HepG2 (cell line): ENCODE data around the gene OBSL1. TPM values are rescaled to one million over a fixed set of nuclear protein-coding genes. Genes with fewer than 3 reads are reported as not detected.

Experiments
- ARID2 ChIP-seq: sonication (generic); formaldehyde crosslinking; IDR thresholded peaks from 2 replicates; pipeline ENCODE4 v1.8.1; 2022; ENCODE audit warnings: mild to moderate bottlenecking, missing genetic modification reagents, borderline replicate concordance
- ARNTL ChIP-seq: sonication (generic); formaldehyde crosslinking; IDR thresholded peaks from 2 replicates; pipeline ENCODE4 v1.4.0; 2020; ENCODE audit warnings: mild to moderate bottlenecking, missing genetic modification reagents
- BRD4 ChIP-seq: sonication (generic); formaldehyde crosslinking; IDR thresholded peaks from 2 replicates; pipeline ENCODE4 v1.4.0; 2020; ENCODE audit warnings: missing genetic modification reagents
- CBX2 ChIP-seq, 2 experiments: fragments of 200-600 bp in 1 of 2; sonication (generic); formaldehyde crosslinking in 1 of 2; IDR thresholded peaks; 2 replicates each; pipeline versions ENCODE4 v1.7.0 to v1.8.1; 2018 to 2022; ENCODE audit warnings: low read depth in 2 of 2, low read length in 1 of 2, mild to moderate bottlenecking in 1 of 2, missing genetic modification reagents in 1 of 2
- EED ChIP-seq: sonication (generic); formaldehyde crosslinking; IDR thresholded peaks from 2 replicates; pipeline ENCODE4 v1.5.0; 2020; ENCODE audit warnings: mild to moderate bottlenecking, missing genetic modification reagents
- JUNB ChIP-seq: sonication (generic); formaldehyde crosslinking; IDR thresholded peaks from 2 replicates; pipeline ENCODE4 v1.8.0; 2022; ENCODE audit warnings: missing genetic modification reagents, mild to moderate bottlenecking, borderline replicate concordance
- KAT2B ChIP-seq: fragments of 150-350 bp; IDR thresholded peaks from 2 replicates; pipeline ENCODE4 v1.6.1; 2014; ENCODE audit warnings: low read depth, low read length, borderline replicate concordance
- MEF2D ChIP-seq: sonication (generic); formaldehyde crosslinking; IDR thresholded peaks from 2 replicates; pipeline ENCODE4 v1.5.1; 2020; ENCODE audit warnings: mild to moderate bottlenecking, missing genetic modification reagents
- NFATC3 ChIP-seq: sonication (generic); formaldehyde crosslinking; IDR thresholded peaks from 2 replicates; pipeline ENCODE4 v1.5.1; 2020; ENCODE audit warnings: mild to moderate bottlenecking, missing genetic modification reagents
- PITX1 ChIP-seq: sonication (generic); formaldehyde crosslinking; IDR thresholded peaks from 2 replicates; pipeline ENCODE4 v1.5.1; 2020; ENCODE audit warnings: mild to moderate bottlenecking, missing genetic modification reagents
- ZNF619 ChIP-seq: sonication (generic); formaldehyde crosslinking; IDR thresholded peaks from 2 replicates; pipeline ENCODE4 v1.4.0; 2020; ENCODE audit warnings: mild to moderate bottlenecking, missing genetic modification reagents
- polyA plus RNA-seq, 8 experiments: library from polyadenylated mRNA; depleted of rRNA in 3 of 8; stranded (reverse) in 7 of 8; unstranded in 1 of 8; fragments of >200 nt; fragmentation: Illumina TruSeq in 4 of 8; extraction: Trizol in 4 of 8; gene quantifications; 2 replicates each; pipeline versions ENCODE4 v1.2.1 to v1.2.3, GENCODE V29; 2011 to 2016; ENCODE audit warnings: low read depth in 4 of 8, missing spikeins in 1 of 8, mixed read lengths in 1 of 8; ENCODE audit not compliant: insufficient read depth in 1 of 8
- total RNA-seq, 5 experiments: library from RNA; depleted of rRNA; stranded (reverse); fragments of >200 nt; fragmentation: Illumina TruSeq; extraction: Trizol; gene quantifications; 2 replicates each; pipeline ENCODE4 v1.2.3, GENCODE V29; 2016; ENCODE audit warnings: low read depth in 1 of 5
- TF ChIP-seq, protein P1 (sequence below): sonication (generic); formaldehyde crosslinking; IDR thresholded peaks from 2 replicates; pipeline ENCODE4 v1.8.1; 2023; ENCODE audit warnings: missing genetic modification reagents, inconsistent platforms, borderline replicate concordance
- TF ChIP-seq, protein P2 (sequence below), 2 experiments: sonication (generic) in 1 of 2; formaldehyde crosslinking in 1 of 2; IDR thresholded peaks; 2 replicates each; pipeline versions ENCODE4 v1.4.0 to v1.6.1; 2016 to 2020; ENCODE audit warnings: borderline replicate concordance in 1 of 2, low read depth in 1 of 2, mild to moderate bottlenecking in 1 of 2, missing genetic modification reagents in 1 of 2
- TF ChIP-seq, protein P3 (sequence below): sonication (generic); formaldehyde crosslinking; IDR thresholded peaks from 2 replicates; pipeline ENCODE4 v1.4.0; 2020; ENCODE audit warnings: missing genetic modification reagents, low read depth, mild to moderate bottlenecking, borderline replicate concordance
- TF ChIP-seq, protein P4 (sequence below): IDR thresholded peaks from 2 replicates; pipeline ENCODE4 v1.6.1; 2016; ENCODE audit warnings: control low read depth
- TF ChIP-seq, protein P5 (sequence below): sonication (generic); formaldehyde crosslinking; IDR thresholded peaks from 2 replicates; pipeline ENCODE4 v1.5.1; 2020; ENCODE audit warnings: mild to moderate bottlenecking, moderate library complexity, missing genetic modification reagents

The OBSL1 gene
- total and polyA plus RNA-seq, 2 of the 13 experiments (the other 11 are each of a cell fraction or from before 2014, with no cell fraction given) = 86.7 to 218 TPM

DNA sequence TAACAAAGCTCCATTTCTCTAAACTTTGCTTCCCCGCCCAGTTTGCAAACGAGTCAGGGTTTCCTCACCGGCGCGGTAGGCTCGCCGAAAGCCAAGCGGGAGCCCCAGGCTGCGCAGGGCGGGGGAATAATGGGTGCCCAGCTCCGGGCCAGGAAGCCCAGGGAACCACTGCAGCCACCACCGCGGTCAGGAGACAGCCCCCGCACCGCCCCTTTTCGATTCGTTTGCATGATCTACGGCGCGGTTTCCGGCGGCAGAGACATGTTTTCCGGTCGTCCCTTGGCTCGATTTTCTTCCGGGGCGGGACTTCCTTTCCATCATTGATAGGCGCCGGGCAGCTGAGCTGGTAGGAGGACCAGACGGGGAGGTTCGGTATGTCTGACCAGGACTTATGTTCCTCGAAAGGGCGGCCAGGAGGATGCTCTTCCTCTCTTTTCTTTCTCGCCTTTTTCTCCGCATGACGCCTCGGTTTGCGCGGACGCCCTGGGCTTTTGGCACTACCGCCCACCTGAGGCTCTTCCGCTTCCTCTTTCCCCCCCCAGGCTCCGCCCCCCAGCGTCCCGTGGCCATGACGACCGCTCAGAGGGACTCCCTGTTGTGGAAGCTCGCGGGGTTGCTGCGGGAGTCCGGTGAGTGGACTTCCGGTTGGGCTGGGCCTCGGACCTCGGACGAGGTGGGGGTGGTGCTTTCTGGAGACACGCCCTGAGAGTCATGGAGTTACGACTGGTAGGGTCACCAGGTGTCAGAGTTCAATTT, 26.4 kb upstream of the OBSL1 start, which contains the start of gene STK11IP (continued):
- TF ChIP-seq, protein P1, sequence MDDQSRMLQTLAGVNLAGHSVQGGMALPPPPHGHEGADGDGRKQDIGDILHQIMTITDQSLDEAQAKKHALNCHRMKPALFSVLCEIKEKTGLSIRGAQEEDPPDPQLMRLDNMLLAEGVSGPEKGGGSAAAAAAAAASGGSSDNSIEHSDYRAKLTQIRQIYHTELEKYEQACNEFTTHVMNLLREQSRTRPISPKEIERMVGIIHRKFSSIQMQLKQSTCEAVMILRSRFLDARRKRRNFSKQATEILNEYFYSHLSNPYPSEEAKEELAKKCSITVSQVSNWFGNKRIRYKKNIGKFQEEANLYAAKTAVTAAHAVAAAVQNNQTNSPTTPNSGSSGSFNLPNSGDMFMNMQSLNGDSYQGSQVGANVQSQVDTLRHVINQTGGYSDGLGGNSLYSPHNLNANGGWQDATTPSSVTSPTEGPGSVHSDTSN (CRISPR knock-in tag) = no peak
- TF ChIP-seq JUNB (CRISPR knock-in tag) (peak; percentile 11; the same call in 1 of the 2 replicates), BRD4 (CRISPR knock-in tag) (peak; percentile 97), EED (CRISPR knock-in tag) (0 out of 2 replicates have a peak, but pooled peaks have one; percentile 15), ARNTL (CRISPR knock-in tag) (peak; percentile 33; the same call in 1 of the 2 replicates), KAT2B (no peak), NFATC3 (peak; percentile 58), CBX2 (IDR thresholded peaks at IDR 0.05; ENCODE audit: low read depth, low read length) (no peak), CBX2 (CRISPR knock-in tag; IDR thresholded peaks at IDR 0.05; ENCODE audit: low read depth) (no peak), PITX1 (CRISPR knock-in tag) (peak; percentile 79), ZNF619 (peak; percentile 72; the same call in 1 of the 2 replicates), ARID2 (CRISPR knock-in tag) (no peak), MEF2D (CRISPR knock-in tag) (peak; percentile 83; the same call in 1 of the 2 replicates)
- TF ChIP-seq, protein P2, sequence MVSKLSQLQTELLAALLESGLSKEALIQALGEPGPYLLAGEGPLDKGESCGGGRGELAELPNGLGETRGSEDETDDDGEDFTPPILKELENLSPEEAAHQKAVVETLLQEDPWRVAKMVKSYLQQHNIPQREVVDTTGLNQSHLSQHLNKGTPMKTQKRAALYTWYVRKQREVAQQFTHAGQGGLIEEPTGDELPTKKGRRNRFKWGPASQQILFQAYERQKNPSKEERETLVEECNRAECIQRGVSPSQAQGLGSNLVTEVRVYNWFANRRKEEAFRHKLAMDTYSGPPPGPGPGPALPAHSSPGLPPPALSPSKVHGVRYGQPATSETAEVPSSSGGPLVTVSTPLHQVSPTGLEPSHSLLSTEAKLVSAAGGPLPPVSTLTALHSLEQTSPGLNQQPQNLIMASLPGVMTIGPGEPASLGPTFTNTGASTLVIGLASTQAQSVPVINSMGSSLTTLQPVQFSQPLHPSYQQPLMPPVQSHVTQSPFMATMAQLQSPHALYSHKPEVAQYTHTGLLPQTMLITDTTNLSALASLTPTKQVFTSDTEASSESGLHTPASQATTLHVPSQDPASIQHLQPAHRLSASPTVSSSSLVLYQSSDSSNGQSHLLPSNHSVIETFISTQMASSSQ (IDR thresholded peaks at IDR 0.05; ENCODE audit: low read depth) = no peak
- TF ChIP-seq, protein P2 (CRISPR knock-in tag; IDR thresholded peaks at IDR 0.05; ENCODE audit: borderline replicate concordance) = peak; percentile 69; the same call in 1 of the 2 replicates
- TF ChIP-seq, protein P3, sequence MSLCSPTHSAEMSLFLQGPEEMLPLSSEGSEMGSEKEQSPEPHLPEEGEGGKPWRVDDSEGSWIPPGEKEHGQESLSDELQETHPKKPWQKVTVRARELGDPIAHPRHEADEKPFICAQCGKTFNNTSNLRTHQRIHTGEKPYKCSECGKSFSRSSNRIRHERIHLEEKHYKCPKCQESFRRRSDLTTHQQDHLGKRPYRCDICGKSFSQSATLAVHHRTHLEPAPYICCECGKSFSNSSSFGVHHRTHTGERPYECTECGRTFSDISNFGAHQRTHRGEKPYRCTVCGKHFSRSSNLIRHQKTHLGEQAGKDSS (CRISPR knock-in tag) = peak; percentile 39; the same call in 1 of the 2 replicates
- TF ChIP-seq, protein P4, sequence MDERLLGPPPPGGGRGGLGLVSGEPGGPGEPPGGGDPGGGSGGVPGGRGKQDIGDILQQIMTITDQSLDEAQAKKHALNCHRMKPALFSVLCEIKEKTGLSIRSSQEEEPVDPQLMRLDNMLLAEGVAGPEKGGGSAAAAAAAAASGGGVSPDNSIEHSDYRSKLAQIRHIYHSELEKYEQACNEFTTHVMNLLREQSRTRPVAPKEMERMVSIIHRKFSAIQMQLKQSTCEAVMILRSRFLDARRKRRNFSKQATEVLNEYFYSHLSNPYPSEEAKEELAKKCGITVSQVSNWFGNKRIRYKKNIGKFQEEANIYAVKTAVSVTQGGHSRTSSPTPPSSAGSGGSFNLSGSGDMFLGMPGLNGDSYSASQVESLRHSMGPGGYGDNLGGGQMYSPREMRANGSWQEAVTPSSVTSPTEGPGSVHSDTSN (CRISPR knock-in tag) = no peak
- TF ChIP-seq, protein P5, sequence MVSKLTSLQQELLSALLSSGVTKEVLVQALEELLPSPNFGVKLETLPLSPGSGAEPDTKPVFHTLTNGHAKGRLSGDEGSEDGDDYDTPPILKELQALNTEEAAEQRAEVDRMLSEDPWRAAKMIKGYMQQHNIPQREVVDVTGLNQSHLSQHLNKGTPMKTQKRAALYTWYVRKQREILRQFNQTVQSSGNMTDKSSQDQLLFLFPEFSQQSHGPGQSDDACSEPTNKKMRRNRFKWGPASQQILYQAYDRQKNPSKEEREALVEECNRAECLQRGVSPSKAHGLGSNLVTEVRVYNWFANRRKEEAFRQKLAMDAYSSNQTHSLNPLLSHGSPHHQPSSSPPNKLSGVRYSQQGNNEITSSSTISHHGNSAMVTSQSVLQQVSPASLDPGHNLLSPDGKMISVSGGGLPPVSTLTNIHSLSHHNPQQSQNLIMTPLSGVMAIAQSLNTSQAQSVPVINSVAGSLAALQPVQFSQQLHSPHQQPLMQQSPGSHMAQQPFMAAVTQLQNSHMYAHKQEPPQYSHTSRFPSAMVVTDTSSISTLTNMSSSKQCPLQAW (CRISPR knock-in tag) = peak; percentile 93
